DND-41 (cell line): Measurements from ENCODE around the gene GARS1.

Experiments used
- ATAC-seq: fragments of 200-7000 bp; cut with Tn5 transposase; 3 replicates; pipeline ENCODE4 v1.9.1; 2021; ENCODE audit warnings: low read depth; ENCODE audit not compliant: insufficient read depth
- DNase-seq: peaks from one replicate; pipeline ENCODE4 v3.0.0-alpha.2; 2020
- H2AFZ ChIP-seq: 2 replicates; pipeline ENCODE4 v1.6.0; 2012; ENCODE audit warnings: low read depth, low read length
- H3K27ac ChIP-seq: 2 replicates; pipeline ENCODE4 v1.5.1; 2012; ENCODE audit warnings: low read length, inconsistent platforms
- H3K27me3 ChIP-seq: fragments of 200-600 bp; sonication (generic); 2 replicates; pipeline ENCODE4 v1.6.0; 2012; ENCODE audit warnings: low read length, mild to moderate bottlenecking, inconsistent platforms; ENCODE audit not compliant: insufficient read depth, poor library complexity
- H3K36me3 ChIP-seq: 2 replicates; pipeline ENCODE4 v1.5.1; 2012; ENCODE audit warnings: low read length, inconsistent platforms; ENCODE audit not compliant: insufficient read depth
- H3K4me1 ChIP-seq: 2 replicates; pipeline ENCODE4 v1.5.1; 2012; ENCODE audit warnings: mild to moderate bottlenecking, low read length; ENCODE audit not compliant: insufficient read depth
- H3K4me2 ChIP-seq: 2 replicates; pipeline ENCODE4 v1.6.0; 2012; ENCODE audit warnings: mild to moderate bottlenecking, moderate library complexity, low read length, inconsistent platforms; ENCODE audit not compliant: insufficient read depth
- H3K4me3 ChIP-seq, 2 experiments: fragments of 200-600 bp in 1 of 2; shearing (Covaris generic) in 1 of 2; 2 replicates each; pipeline ENCODE4 v1.5.1; 2012 to 2016; ENCODE audit warnings: inconsistent platforms in 2 of 2, low read length in 2 of 2, mild to moderate bottlenecking in 2 of 2, low read depth in 1 of 2, moderate library complexity in 1 of 2
- H3K79me2 ChIP-seq: 2 replicates; pipeline ENCODE4 v1.6.0; 2012; ENCODE audit warnings: low read length, inconsistent platforms; ENCODE audit not compliant: insufficient read depth
- H3K9ac ChIP-seq: 2 replicates; pipeline ENCODE4 v1.6.0; 2012; ENCODE audit warnings: low read depth, mild to moderate bottlenecking, inconsistent platforms, low read length, moderate library complexity
- H3K9me3 ChIP-seq: 2 replicates; pipeline ENCODE4 v1.5.1; 2012; ENCODE audit warnings: low read length, moderate library complexity, mild to moderate bottlenecking, inconsistent platforms; ENCODE audit not compliant: insufficient read depth, severe bottlenecking
- H4K20me1 ChIP-seq: 2 replicates; pipeline ENCODE4 v1.6.0; 2012; ENCODE audit warnings: low read length; ENCODE audit not compliant: insufficient read depth
- EZH2 ChIP-seq: IDR thresholded peaks from 3 replicates; pipeline ENCODE4 v1.6.1; 2012; ENCODE audit warnings: borderline replicate concordance, low read depth, mild to moderate bottlenecking, moderate library complexity, low read length, inconsistent platforms; ENCODE audit not compliant: severe bottlenecking
- TF ChIP-seq, protein P1 (sequence below): IDR thresholded peaks from 2 replicates; pipeline ENCODE4 v1.5.1; 2012; ENCODE audit warnings: borderline replicate concordance, low read length, moderate library complexity, mild to moderate bottlenecking; ENCODE audit not compliant: poor library complexity, severe bottlenecking; ENCODE audit errors: extremely low read depth

GARS1 gene

DNA sequence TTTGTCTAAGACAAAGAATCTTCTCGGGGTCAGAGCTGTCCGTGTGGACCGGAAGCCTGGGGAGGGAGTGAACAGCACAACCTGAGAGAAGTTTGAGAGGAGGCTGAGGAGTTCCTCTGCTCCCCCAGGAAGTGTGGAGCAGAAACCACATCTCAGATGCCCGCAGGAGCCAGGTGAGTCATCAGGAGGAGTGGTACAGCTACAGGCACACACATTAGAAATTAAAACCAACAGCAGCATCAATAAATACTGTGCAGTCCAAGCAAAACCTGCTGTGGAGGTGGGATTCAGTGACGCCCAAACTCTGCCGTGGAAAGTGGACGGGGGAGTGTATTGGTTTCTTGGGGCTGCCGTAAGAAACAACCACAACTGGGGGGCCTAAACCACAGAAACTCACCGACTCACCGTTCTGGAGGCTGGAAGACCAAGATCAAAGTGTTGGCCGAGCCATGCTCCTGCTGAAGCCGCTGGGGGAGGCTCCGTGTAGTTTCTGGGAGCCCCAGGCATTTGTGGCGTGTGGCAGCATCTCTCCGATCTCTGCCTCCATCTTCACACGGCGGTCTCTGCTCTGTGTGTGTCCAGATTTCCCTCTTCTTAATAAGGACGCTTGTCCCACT lies 31.2 kb upstream of the GARS1 start:
- H4K20me1 ChIP-seq = no peaks in the 10 kb centered on the region
- H3K27ac ChIP-seq = no peak overlapping the region
- no peaks in the 10 kb centered on the region for H3K79me2 ChIP-seq
- no peak overlapping the region for H3K4me3 ChIP-seq
- H3K9ac ChIP-seq = no peak overlapping the region
- TF ChIP-seq, protein P1, sequence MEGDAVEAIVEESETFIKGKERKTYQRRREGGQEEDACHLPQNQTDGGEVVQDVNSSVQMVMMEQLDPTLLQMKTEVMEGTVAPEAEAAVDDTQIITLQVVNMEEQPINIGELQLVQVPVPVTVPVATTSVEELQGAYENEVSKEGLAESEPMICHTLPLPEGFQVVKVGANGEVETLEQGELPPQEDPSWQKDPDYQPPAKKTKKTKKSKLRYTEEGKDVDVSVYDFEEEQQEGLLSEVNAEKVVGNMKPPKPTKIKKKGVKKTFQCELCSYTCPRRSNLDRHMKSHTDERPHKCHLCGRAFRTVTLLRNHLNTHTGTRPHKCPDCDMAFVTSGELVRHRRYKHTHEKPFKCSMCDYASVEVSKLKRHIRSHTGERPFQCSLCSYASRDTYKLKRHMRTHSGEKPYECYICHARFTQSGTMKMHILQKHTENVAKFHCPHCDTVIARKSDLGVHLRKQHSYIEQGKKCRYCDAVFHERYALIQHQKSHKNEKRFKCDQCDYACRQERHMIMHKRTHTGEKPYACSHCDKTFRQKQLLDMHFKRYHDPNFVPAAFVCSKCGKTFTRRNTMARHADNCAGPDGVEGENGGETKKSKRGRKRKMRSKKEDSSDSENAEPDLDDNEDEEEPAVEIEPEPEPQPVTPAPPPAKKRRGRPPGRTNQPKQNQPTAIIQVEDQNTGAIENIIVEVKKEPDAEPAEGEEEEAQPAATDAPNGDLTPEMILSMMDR = no peak
- no peak for TF ChIP-seq EZH2
- no peak overlapping the region for H2AFZ ChIP-seq
- peaks cover 30% of the 10 kb centered on the region for H3K36me3 ChIP-seq
- H3K4me2 ChIP-seq = no peak overlapping the region
- DNase-seq (no peak), ATAC-seq (no peak)
- H3K27me3 ChIP-seq = no peaks in the 10 kb centered on the region
- H3K9me3 ChIP-seq = no peaks in the 10 kb centered on the region
- no peaks in the 10 kb centered on the region for H3K4me1 ChIP-seq

DNA sequence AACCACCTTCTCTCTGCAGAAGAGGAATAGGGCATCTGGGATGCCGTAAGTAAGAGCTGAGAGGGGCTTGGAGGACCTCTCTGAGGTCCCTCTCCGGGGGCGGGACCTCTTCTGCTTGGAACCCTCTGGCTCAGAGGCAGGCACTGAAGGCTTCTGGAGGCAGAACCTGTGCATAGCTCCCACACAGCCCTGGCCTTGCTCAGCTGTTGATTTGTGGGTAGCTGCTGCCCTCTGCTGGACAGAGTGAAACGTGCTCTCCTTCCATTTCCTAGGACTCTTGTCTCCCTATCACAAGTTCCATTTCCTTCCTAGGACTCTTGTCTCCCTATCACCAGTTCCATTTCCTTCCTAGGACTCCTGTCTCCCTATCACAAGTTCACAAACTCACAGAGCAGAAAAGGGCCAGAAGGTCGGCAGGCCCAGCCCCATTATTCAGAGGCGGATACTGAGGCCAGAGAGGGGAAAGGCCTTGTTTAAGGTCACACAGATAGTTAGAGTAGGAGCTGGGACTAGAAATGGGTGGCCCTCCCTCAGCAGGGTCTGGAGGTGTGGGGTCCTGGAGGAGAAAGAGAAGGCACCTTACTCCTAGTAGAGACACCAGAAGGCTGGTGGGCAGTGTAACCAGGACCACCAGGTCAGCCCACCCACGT lies 30.3 kb upstream of the GARS1 start:
- no peak overlapping the region for H3K27ac ChIP-seq
- H3K9ac ChIP-seq = no peak overlapping the region

DNA sequence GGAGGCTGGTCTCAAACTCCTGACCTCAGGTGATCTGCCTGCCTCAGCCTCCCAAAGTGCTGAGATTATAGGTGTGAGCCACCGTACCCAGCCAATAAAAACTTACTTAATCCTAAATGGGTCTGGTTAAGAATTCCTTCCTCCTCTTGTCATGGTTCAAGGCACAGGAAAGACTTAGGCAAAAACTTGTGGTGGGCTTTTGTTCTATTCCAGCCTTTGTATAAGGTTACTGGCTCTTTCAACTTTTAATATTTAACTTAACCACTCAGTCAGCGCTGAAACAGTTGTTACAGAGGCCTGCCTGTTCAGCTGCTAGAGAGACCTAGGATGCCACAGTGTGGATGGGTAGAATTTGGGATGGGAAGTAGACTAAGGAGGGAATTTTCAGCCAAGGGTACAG lies 28.1 kb upstream of the GARS1 start:
- H3K4me1 ChIP-seq = no peaks in the 10 kb centered on the region
- no peaks in the 10 kb centered on the region for H3K79me2 ChIP-seq
- DNase-seq = no peak
- no peaks in the 10 kb centered on the region for H3K9me3 ChIP-seq
- TF ChIP-seq, protein P1 = no peak
- no peak for TF ChIP-seq EZH2
- H3K27me3 ChIP-seq = no peaks in the 10 kb centered on the region
- no peaks in the 10 kb centered on the region for H4K20me1 ChIP-seq
- peaks cover 38% of the 10 kb centered on the region for H3K36me3 ChIP-seq
- H3K27ac ChIP-seq = no peak overlapping the region
- H3K9ac ChIP-seq = no peak overlapping the region
- no peak overlapping the region for H2AFZ ChIP-seq
- H3K4me3 ChIP-seq = no peak overlapping the region
- no peak overlapping the region for H3K4me2 ChIP-seq
- ATAC-seq = no peak

More for the DNA sequence above, 30.3 kb upstream of the GARS1 start:
- Histone ChIP-seq H3K27me3 (no peaks in the 10 kb centered on the region), H3K4me3 (no peak overlapping the region), H4K20me1 (no peaks in the 10 kb centered on the region), H3K9me3 (no peaks in the 10 kb centered on the region), H3K4me2 (no peak overlapping the region), H2AFZ (no peak overlapping the region), H3K79me2 (no peaks in the 10 kb centered on the region), H3K4me1 (no peaks in the 10 kb centered on the region), H3K36me3 (peaks cover 30% of the 10 kb centered on the region)
- ATAC-seq (peak; percentile 99), DNase-seq (peak; percentile 81)
- no peak for TF ChIP-seq EZH2
- TF ChIP-seq, protein P1 = peak; percentile 93
